H1 (cell line): ENCODE measurements around the gene UBASH3B.

Experiments
- CBX5 ChIP-seq: fragments of 300-800, 300-1000 bp; sonication (generic); IDR thresholded peaks from 2 replicates; pipeline ENCODE4 v1.7.1; 2016; ENCODE audit warnings: antibody characterized with exemption, low read length, low read depth
- EZH2 ChIP-seq: fragments of 200-600 bp; sonication (generic); IDR thresholded peaks from 2 replicates; pipeline ENCODE4 v1.7.1; 2012; ENCODE audit warnings: low read depth, mild to moderate bottlenecking, moderate library complexity, low read length, inconsistent platforms; ENCODE audit not compliant: severe bottlenecking
- JUN ChIP-seq: IDR thresholded peaks from 2 replicates; pipeline ENCODE4 v1.6.1; 2011; ENCODE audit warnings: low read depth, mild to moderate bottlenecking, improper control_type of control experiment, low read length
- POLR2AphosphoS5 ChIP-seq: IDR thresholded peaks from 2 replicates; pipeline ENCODE4 v1.6.1; 2011; ENCODE audit warnings: low read depth, low read length
- SIX5 ChIP-seq: IDR thresholded peaks from 2 replicates; pipeline ENCODE4 v1.6.1; 2011; ENCODE audit warnings: mild to moderate bottlenecking, low read depth, low read length
- TAF7 ChIP-seq: optimal IDR thresholded peaks from 2 replicates; pipeline ENCODE3; 2011; ENCODE audit warnings: low read depth, mild to moderate bottlenecking, inconsistent platforms, low read length, moderate library complexity, borderline replicate concordance
- TF ChIP-seq, protein P1 (sequence below): IDR thresholded peaks from 2 replicates; pipeline ENCODE4 v1.6.1; 2012; ENCODE audit warnings: inconsistent platforms
- TF ChIP-seq, protein P2 (sequence below): IDR thresholded peaks from 2 replicates; pipeline ENCODE4 v1.6.1; 2011; ENCODE audit warnings: low read length, improper control_type of control experiment
- TF ChIP-seq, protein P3 (sequence below), 3 experiments: IDR thresholded peaks; 1 replicate in 2 of 3; 2 replicates in 1 of 3; pipeline versions ENCODE4 v1.5.1 to v1.6.1; 2011; ENCODE audit warnings: low read length in 3 of 3, mild to moderate bottlenecking in 3 of 3, inconsistent platforms in 2 of 3, low read depth in 1 of 3, moderate library complexity in 1 of 3; ENCODE audit not compliant: insufficient read depth in 1 of 3; ENCODE audit errors: control extremely low read depth in 1 of 3
- TF ChIP-seq, protein P4 (sequence below): IDR thresholded peaks from 2 replicates; pipeline ENCODE4 v1.6.1; 2012; ENCODE audit warnings: inconsistent platforms

DNA sequence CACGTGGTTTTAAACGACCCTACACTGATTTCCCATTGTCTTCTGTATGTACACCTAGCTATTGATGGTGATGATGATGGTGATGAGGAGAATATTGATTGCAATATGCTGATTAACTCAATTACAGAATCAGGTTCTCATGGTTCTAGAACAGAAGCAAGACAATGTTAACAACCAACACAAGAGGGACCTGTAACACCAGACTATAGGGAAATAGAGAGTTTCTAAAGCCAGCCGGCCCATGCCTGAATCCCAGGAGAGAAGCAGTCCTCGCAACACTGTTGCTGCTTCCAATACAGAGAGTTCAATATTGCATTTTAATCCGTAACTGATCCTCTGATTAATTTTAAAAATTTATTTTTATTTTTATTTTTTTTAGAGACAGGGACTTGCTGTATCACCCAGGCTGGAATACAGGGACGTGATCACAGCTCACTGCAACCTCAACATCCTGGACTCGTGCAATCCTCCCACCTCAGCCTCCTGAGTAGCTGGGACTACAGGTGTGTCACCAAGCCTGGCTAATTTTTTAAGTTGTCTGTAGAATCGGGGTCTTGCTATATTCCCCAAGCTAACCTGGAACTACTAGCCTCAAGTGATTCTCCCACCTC lies 22.2 kb upstream of the UBASH3B start:
- no peak for TF ChIP-seq CBX5
- TF ChIP-seq, protein P1, sequence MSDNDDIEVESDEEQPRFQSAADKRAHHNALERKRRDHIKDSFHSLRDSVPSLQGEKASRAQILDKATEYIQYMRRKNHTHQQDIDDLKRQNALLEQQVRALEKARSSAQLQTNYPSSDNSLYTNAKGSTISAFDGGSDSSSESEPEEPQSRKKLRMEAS, result no peak
- TF ChIP-seq TAF7, result no peak
- TF ChIP-seq, protein P2, sequence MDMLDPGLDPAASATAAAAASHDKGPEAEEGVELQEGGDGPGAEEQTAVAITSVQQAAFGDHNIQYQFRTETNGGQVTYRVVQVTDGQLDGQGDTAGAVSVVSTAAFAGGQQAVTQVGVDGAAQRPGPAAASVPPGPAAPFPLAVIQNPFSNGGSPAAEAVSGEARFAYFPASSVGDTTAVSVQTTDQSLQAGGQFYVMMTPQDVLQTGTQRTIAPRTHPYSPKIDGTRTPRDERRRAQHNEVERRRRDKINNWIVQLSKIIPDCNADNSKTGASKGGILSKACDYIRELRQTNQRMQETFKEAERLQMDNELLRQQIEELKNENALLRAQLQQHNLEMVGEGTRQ, result no peak
- TF ChIP-seq, protein P3, sequence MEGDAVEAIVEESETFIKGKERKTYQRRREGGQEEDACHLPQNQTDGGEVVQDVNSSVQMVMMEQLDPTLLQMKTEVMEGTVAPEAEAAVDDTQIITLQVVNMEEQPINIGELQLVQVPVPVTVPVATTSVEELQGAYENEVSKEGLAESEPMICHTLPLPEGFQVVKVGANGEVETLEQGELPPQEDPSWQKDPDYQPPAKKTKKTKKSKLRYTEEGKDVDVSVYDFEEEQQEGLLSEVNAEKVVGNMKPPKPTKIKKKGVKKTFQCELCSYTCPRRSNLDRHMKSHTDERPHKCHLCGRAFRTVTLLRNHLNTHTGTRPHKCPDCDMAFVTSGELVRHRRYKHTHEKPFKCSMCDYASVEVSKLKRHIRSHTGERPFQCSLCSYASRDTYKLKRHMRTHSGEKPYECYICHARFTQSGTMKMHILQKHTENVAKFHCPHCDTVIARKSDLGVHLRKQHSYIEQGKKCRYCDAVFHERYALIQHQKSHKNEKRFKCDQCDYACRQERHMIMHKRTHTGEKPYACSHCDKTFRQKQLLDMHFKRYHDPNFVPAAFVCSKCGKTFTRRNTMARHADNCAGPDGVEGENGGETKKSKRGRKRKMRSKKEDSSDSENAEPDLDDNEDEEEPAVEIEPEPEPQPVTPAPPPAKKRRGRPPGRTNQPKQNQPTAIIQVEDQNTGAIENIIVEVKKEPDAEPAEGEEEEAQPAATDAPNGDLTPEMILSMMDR (IDR thresholded peaks at IDR 0.05; ENCODE audit: control extremely low read depth in 1 of 3, insufficient read depth in 1 of 3, low read depth in 1 of 3, low read length in 3 of 3), result peak in 2 of 3 experiments; percentile 53 to 68; a peak in 3 of 4 replicates
- TF ChIP-seq POLR2AphosphoS5, result no peak
- TF ChIP-seq EZH2, result no peak
- TF ChIP-seq, protein P4, sequence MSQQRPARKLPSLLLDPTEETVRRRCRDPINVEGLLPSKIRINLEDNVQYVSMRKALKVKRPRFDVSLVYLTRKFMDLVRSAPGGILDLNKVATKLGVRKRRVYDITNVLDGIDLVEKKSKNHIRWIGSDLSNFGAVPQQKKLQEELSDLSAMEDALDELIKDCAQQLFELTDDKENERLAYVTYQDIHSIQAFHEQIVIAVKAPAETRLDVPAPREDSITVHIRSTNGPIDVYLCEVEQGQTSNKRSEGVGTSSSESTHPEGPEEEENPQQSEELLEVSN, result no peak
- no peak for TF ChIP-seq JUN
- TF ChIP-seq SIX5, result no peak
